Lower lobe of right lung (tissue), 2 donors: Measurements from ENCODE around the gene KREMEN2. TPM values are rescaled to one million over a fixed set of nuclear protein-coding genes. Genes with fewer than 3 reads are reported as not detected.

Source experiments
- ATAC-seq, 2 donors: fragments of 200-7000 bp; cut with Tn5 transposase; one replicate each; pipeline ENCODE4 v1.9.1; 2020 to 2022; ENCODE audit warnings: mild to moderate bottlenecking in 2 of 2, moderate library complexity in 2 of 2
- DNase-seq: peaks from one replicate; pipeline ENCODE4 v3.0.0-alpha.2; 2020
- H3K27ac ChIP-seq: fragments of 200-600 bp; one replicate; pipeline ENCODE4 v1.8.0; 2022
- H3K27me3 ChIP-seq: fragments of 200-600 bp; one replicate; pipeline ENCODE4 v1.8.0; 2022; ENCODE audit warnings: low read depth
- H3K36me3 ChIP-seq: fragments of 200-600 bp; one replicate; pipeline ENCODE4 v1.8.0; 2022; ENCODE audit warnings: mild to moderate bottlenecking
- H3K4me1 ChIP-seq: fragments of 200-600 bp; one replicate; pipeline ENCODE4 v1.8.0; 2022
- H3K4me3 ChIP-seq: fragments of 200-600 bp; one replicate; pipeline ENCODE4 v1.8.0; 2022; ENCODE audit warnings: mild to moderate bottlenecking
- H3K9me3 ChIP-seq: fragments of 200-600 bp; one replicate; pipeline ENCODE4 v1.8.0; 2022
- intact Hi-C: fragments of 100-400 bp; cut with DNase I; formaldehyde crosslinking; loops from one replicate; pipeline ENCODE4 v1.11.0; 2022
- total RNA-seq: library from RNA; stranded (reverse); fragmentation: NEBNext Ultra II Directional; extraction: Animal tissue kit (Norgen Biotek cat#: 25700); gene quantifications from one replicate; pipeline ENCODE4 v1.2.1, GENCODE V29; 2021
- TF ChIP-seq, protein P1 (sequence below): fragments of 200-600 bp; IDR thresholded peaks from one replicate; pipeline ENCODE4 v1.8.0; 2022; ENCODE audit warnings: antibody characterized with exemption, mild to moderate bottlenecking
- donor health status: DM: no; HTN: yes; CAD: no; lungs with severe emphysema.

KREMEN2 gene
- total RNA-seq, 1 donor from 2014 or later, result not detected

DNA sequence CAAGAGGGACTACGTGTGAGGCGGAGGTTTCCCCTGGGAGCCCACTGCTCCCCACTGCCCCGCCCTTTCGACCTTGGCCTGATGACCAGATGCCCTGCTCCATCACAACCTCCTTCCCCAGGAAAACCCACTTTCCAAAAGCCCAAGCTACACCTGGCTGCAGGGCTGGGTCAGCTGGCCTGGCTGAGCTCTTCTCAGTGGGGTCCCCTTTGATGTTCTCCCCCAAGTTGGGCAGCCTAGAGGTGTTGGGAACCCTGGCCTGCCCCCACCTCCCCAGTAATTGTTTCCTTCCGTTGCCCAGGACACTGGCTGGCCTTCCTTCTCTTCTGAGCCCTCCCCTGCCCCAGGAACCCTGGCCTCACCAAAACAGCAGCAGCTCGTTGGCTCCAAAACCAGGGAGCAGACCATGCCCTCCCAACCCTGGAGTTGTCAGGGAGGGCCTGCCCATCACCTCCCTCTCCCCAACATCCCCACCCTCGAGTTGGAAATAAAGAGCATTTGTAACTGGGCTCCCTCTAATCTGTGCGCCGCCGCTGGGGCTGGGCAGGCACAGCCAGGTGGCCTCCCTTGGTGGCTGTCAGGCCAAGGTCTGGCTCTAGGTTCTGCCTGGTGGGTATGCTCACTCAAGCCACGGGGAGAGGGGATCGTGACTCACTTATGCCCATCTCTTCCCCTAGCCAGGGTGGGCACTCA lies 50.1 kb downstream of the KREMEN2 start:
- intact Hi-C loops, result no loop called here
- DNase-seq, result no peak
- no peak for ATAC-seq
- TF ChIP-seq, protein P1, sequence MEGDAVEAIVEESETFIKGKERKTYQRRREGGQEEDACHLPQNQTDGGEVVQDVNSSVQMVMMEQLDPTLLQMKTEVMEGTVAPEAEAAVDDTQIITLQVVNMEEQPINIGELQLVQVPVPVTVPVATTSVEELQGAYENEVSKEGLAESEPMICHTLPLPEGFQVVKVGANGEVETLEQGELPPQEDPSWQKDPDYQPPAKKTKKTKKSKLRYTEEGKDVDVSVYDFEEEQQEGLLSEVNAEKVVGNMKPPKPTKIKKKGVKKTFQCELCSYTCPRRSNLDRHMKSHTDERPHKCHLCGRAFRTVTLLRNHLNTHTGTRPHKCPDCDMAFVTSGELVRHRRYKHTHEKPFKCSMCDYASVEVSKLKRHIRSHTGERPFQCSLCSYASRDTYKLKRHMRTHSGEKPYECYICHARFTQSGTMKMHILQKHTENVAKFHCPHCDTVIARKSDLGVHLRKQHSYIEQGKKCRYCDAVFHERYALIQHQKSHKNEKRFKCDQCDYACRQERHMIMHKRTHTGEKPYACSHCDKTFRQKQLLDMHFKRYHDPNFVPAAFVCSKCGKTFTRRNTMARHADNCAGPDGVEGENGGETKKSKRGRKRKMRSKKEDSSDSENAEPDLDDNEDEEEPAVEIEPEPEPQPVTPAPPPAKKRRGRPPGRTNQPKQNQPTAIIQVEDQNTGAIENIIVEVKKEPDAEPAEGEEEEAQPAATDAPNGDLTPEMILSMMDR, result no peak
- Histone ChIP-seq H3K9me3 (no peaks in the 10 kb centered on the region), H3K4me3 (no peak overlapping the region), H3K27me3 (peaks cover 61% of the 10 kb centered on the region), H3K27ac (no peak overlapping the region), H3K4me1 (peaks cover 17% of the 10 kb centered on the region), H3K36me3 (no peaks in the 10 kb centered on the region)

DNA sequence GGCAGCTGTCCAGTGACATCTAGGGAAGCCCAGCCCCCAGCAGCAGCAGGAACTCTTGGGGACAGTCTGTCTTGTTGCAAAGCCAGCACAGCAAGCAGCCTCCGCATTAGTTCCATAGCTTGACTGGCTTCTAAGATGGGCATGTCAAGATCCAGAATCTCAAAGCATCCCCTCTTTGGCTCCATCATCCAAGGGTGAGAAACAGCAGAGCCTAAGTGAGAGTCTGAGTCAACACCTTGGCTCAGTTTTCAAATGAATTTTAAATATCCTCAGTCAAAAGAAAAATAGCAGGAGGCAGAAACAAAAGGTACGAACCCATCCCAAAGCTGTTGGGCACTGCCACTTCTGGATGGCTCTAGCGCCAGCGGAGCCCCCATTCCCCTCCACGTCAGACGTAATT lies 50.9 kb downstream of the KREMEN2 start:
- Histone ChIP-seq H3K27me3 (peaks cover 54% of the 10 kb centered on the region), H3K4me1 (peaks cover 20% of the 10 kb centered on the region), H3K9me3 (no peaks in the 10 kb centered on the region), H3K27ac (no peak overlapping the region), H3K4me3 (no peak overlapping the region), H3K36me3 (no peaks in the 10 kb centered on the region)
- intact Hi-C loops, result no loop called here
- TF ChIP-seq, protein P1, result no peak
- no peak for ATAC-seq
- DNase-seq, result no peak

- ATAC-seq, result no peak
- peaks cover 48% of the 10 kb centered on the region for H3K27me3 ChIP-seq
- H3K4me1 ChIP-seq, result peaks cover 27% of the 10 kb centered on the region
- intact Hi-C loops, result no loop called here
- TF ChIP-seq, protein P1, result no peak
- H3K36me3 ChIP-seq, result no peaks in the 10 kb centered on the region
- DNase-seq, result no peak
- H3K4me3 ChIP-seq, result no peak overlapping the region
- H3K27ac ChIP-seq, result no peak overlapping the region
- H3K9me3 ChIP-seq, result no peaks in the 10 kb centered on the region
Measured at GRCh38 chr16:3015865-3016521, 51.9 kb downstream of the KREMEN2 start.

- TF ChIP-seq, protein P1, result no peak
- Histone ChIP-seq H3K36me3 (no peaks in the 10 kb centered on the region), H3K4me3 (no peak overlapping the region), H3K27ac (no peak overlapping the region), H3K27me3 (peaks cover 38% of the 10 kb centered on the region), H3K4me1 (peaks cover 40% of the 10 kb centered on the region), H3K9me3 (no peaks in the 10 kb centered on the region)
- DNase-seq, result no peak
- no peak for ATAC-seq
- intact Hi-C loops, result no loop called here
Measured at GRCh38 chr16:3017344-3017743, 53.3 kb downstream of the KREMEN2 start.

Other genes with a start within 250 kb of the KREMEN2 start
- 1.3 TPM for gene PRSS27, start 244.1 kb upstream of the KREMEN2 start, total RNA-seq
- 659 TPM for gene SRRM2, start 211.6 kb upstream of the KREMEN2 start, total RNA-seq
- gene ELOB, start 187.0 kb upstream of the KREMEN2 start, total RNA-seq, result 196 TPM
- not detected for gene PRSS33, start 176.7 kb upstream of the KREMEN2 start, total RNA-seq
- gene PRSS41, start 165.8 kb upstream of the KREMEN2 start, total RNA-seq, result not detected
- gene PRSS21, start 147.0 kb upstream of the KREMEN2 start, total RNA-seq, result 26.5 TPM
- 4.5 TPM for gene ZG16B, start 134.0 kb upstream of the KREMEN2 start, total RNA-seq
- gene PRSS22, start 106.1 kb upstream of the KREMEN2 start, total RNA-seq, result 15.3 TPM
- gene FLYWCH2, start 81.1 kb upstream of the KREMEN2 start, total RNA-seq, result 27.8 TPM
- gene FLYWCH1, start 52.3 kb upstream of the KREMEN2 start, total RNA-seq, result 34.7 TPM
- 10.8 TPM for gene PAQR4, start 5.1 kb downstream of the KREMEN2 start, total RNA-seq
- 4.0 TPM for gene PKMYT1, start 16.2 kb downstream of the KREMEN2 start, total RNA-seq
- 1.0 TPM for gene CLDN9, start 48.6 kb downstream of the KREMEN2 start, total RNA-seq
- not detected for gene CLDN6, start 53.9 kb downstream of the KREMEN2 start, total RNA-seq
- 28.8 TPM for gene TNFRSF12A, start 56.1 kb downstream of the KREMEN2 start, total RNA-seq
- 43.2 TPM for gene HCFC1R1, start 59.7 kb downstream of the KREMEN2 start, total RNA-seq
- gene THOC6, start 59.8 kb downstream of the KREMEN2 start, total RNA-seq, result 26.8 TPM
- gene BICDL2, start 72.7 kb downstream of the KREMEN2 start, total RNA-seq, result 19.5 TPM
- gene MMP25, start 82.3 kb downstream of the KREMEN2 start, total RNA-seq, result 22.7 TPM
- 79.1 TPM for gene IL32, start 101.4 kb downstream of the KREMEN2 start, total RNA-seq
- gene ZSCAN10, start 135.0 kb downstream of the KREMEN2 start, total RNA-seq, result not detected
- 11.9 TPM for gene ZNF205, start 148.3 kb downstream of the KREMEN2 start, total RNA-seq
- gene ZNF213, start 170.8 kb downstream of the KREMEN2 start, total RNA-seq, result 10.2 TPM
- not detected for gene OR1F1, start 223.9 kb downstream of the KREMEN2 start, total RNA-seq